Uterus (tissue), 2 donors: Measurements from ENCODE around the gene UCP2.

Experiments
- CTCF ChIP-seq, 4 experiments: fragments of 200-600 bp in 2 of 4; fragments of 450-650 bp in 2 of 4; sonication (generic) in 2 of 4; IDR thresholded peaks; one replicate each; pipeline ENCODE4 v1.5.1; 2016 to 2019; ENCODE audit warnings: antibody characterized with exemption in 4 of 4, mild to moderate bottlenecking in 2 of 4, moderate library complexity in 1 of 4
- POLR2A ChIP-seq, 2 donors: fragments of 450-650 bp; IDR thresholded peaks; one replicate each; pipeline ENCODE4 v1.6.1; 2016; ENCODE audit warnings: antibody characterized with exemption in 2 of 2, mild to moderate bottlenecking in 1 of 2, moderate library complexity in 1 of 2

GRCh38 chr11:73999581-74000306 is 17.1 kb upstream of the UCP2 start:
- no peak for TF ChIP-seq CTCF (IDR thresholded peaks at IDR 0.05)
- TF ChIP-seq POLR2A (IDR thresholded peaks at IDR 0.05): no peak
